Prostate gland (tissue), 2 donors: ENCODE results near the gene DCAF7. TPM values are rescaled to one million over a fixed set of nuclear protein-coding genes. Genes with fewer than 3 reads are reported as not detected.

Source experiments
- small RNA-seq, 2 donors: library from RNA; depleted of rRNA; stranded (forward); fragments of <200 nt; gene quantifications; one replicate each; pipeline ENCODE3, GENCODE V24; 2016
- total RNA-seq, 2 donors: library from RNA; depleted of rRNA; stranded (reverse); fragments of >200 nt; gene quantifications; one replicate each; pipeline ENCODE4 v1.1.0, GENCODE V29; 2016

The DCAF7 gene
- total RNA-seq, 2 donors from 2014 or later: 48.9 to 68.6 TPM

Small RNA genes lying within 50 kb of the gene (small RNA-seq; reads per million reads assigned to genes)
- 0 reads per million in 2 donors for gene RNU6-288P

Other genes with a start within 250 kb of the DCAF7 start
- gene CYB561, start 104.2 kb upstream of the DCAF7 start, total RNA-seq: 100 to 1,000 TPM in 1 of 2 donors, 10 to 100 TPM in 1; 76.9 to 170 TPM
- gene ACE, start 73.4 kb upstream of the DCAF7 start, total RNA-seq: 10 to 100 TPM; 42.8 to 54.6 TPM
- 10 to 100 TPM in 1 of 2 donors, 1 to 10 TPM in 1; 8.1 to 22.4 TPM for gene KCNH6, start 27.1 kb upstream of the DCAF7 start, total RNA-seq
- 10 to 100 TPM; 12.8 to 17.4 TPM for gene TACO1, start 50.4 kb downstream of the DCAF7 start, total RNA-seq
- 10 to 100 TPM; 44.0 to 72.0 TPM for gene MAP3K3, start 71.9 kb downstream of the DCAF7 start, total RNA-seq
- 10 to 100 TPM; 29.9 to 51.9 TPM for gene LIMD2, start 149.6 kb downstream of the DCAF7 start, total RNA-seq
- gene STRADA, start 191.3 kb downstream of the DCAF7 start, total RNA-seq: 10 to 100 TPM; 15.7 to 37.1 TPM
- gene CCDC47, start 223.1 kb downstream of the DCAF7 start, total RNA-seq: 10 to 100 TPM; 50.3 to 90.8 TPM
- gene DDX42, start 223.7 kb downstream of the DCAF7 start, total RNA-seq: 100 to 1,000 TPM in 1 of 2 donors, 10 to 100 TPM in 1; 71.0 to 105 TPM